ENCODE data around the gene KLHL41. TPM values are rescaled to one million over a fixed set of nuclear protein-coding genes. Genes with fewer than 3 reads are reported as not detected.
"Not testable (repeated sequence)": the region's sequence is repeated elsewhere in the genome, so short reads cannot be mapped to it uniquely, and the experiment has no call there.

Gene KLHL41
- total RNA-seq, 1 donor from 2014 or later: 0.49 TPM

DNA sequence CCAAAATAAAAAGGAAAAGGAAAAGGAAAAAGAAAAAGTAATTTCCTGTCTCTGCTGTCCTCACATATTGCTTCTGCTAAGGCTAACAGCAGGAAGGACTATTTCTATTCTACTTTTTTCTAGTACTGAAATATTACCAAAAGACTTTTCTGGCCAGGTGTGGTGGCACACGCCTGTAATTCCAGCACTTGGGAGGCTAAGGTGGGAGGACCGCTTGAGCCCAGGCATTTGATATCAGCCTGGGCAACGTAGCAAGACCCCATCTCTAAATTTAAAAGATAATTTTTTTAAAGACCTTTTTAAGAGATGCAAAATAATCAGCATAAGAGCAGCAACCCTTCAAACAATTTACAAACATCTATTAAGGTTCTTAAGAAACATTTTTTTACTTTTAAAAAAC is 32.9 kb downstream of the KLHL41 start:
- DNase-seq (ENCODE audit: extremely low spot score in 2 of 2): no peak
- Histone ChIP-seq H3K36me3 (peaks cover 0 to 5% of the 10 kb centered on the region in 2 donors), H3K9me3 (no peaks in the 10 kb centered on the region), H3K27me3 (no peaks in the 10 kb centered on the region), H3K4me1 (no peaks in the 10 kb centered on the region), H3K27ac (no peak overlapping the region), H3K4me3 (no peak overlapping the region)
- intact Hi-C loops (cut with DNase I): no loop called here
- TF ChIP-seq POLR2AphosphoS5 (IDR thresholded peaks at IDR 0.05; ENCODE audit: insufficient read depth in 1 of 2, low read depth in 1 of 2): no peak
- TF ChIP-seq, protein P1, sequence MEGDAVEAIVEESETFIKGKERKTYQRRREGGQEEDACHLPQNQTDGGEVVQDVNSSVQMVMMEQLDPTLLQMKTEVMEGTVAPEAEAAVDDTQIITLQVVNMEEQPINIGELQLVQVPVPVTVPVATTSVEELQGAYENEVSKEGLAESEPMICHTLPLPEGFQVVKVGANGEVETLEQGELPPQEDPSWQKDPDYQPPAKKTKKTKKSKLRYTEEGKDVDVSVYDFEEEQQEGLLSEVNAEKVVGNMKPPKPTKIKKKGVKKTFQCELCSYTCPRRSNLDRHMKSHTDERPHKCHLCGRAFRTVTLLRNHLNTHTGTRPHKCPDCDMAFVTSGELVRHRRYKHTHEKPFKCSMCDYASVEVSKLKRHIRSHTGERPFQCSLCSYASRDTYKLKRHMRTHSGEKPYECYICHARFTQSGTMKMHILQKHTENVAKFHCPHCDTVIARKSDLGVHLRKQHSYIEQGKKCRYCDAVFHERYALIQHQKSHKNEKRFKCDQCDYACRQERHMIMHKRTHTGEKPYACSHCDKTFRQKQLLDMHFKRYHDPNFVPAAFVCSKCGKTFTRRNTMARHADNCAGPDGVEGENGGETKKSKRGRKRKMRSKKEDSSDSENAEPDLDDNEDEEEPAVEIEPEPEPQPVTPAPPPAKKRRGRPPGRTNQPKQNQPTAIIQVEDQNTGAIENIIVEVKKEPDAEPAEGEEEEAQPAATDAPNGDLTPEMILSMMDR (IDR thresholded peaks at IDR 0.05): no peak
- no peak for TF ChIP-seq POLR2A (IDR thresholded peaks at IDR 0.05)

DNA sequence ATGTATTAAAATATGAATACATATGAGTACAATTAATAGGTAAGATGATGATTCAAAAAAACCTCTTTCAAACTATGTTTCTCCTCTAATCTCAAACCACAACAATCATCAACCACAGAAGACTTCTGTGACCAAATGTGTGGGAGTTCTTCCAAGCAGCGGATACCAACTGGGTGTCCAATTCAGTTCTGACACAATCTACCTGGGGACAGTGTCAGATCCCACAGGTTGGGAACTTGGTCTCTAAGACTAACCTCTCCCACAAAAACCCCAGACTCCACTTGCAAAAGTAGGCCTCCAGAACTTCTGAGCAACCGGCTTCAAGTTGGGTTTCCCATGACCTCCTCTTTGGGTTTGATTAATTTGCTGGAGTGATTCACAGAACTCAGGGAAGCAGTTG is 37.3 kb downstream of the KLHL41 start:
- Histone ChIP-seq H3K27me3 (no peaks in the 10 kb centered on the region), H3K4me1 (no peaks in the 10 kb centered on the region), H3K36me3 (peaks cover 0 to 5% of the 10 kb centered on the region in 2 donors), H3K4me3 (no peak overlapping the region), H3K9me3 (no peaks in the 10 kb centered on the region), H3K27ac (no peak overlapping the region)
- no peak for TF ChIP-seq POLR2A (IDR thresholded peaks at IDR 0.05)
- intact Hi-C loops (cut with DNase I): no loop called here
- no peak for DNase-seq (ENCODE audit: extremely low spot score in 2 of 2)

DNA sequence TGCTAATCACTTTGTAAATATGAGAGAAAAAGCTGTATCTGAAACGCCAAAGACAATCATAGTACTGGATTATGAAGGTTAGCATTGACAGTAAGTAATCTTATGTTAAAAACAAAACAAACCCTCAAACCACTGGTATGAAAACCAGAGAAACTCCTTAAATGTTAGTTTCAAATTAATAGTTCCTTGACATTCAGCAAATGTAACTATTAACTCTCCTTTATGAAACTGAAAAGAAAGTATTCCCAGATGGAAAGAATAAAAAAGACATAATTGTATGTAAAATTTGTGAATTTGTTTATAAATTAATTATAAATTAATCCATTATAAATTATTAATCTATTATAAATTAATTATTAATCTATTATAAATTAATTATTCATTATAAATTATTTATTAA is 51.9 kb downstream of the KLHL41 start:
- H3K27me3 ChIP-seq: no peaks in the 10 kb centered on the region
- no peak overlapping the region for H3K4me3 ChIP-seq
- intact Hi-C loops (cut with DNase I): no loop called here
- TF ChIP-seq, protein P1 (IDR thresholded peaks at IDR 0.05): no peak
- no peak for TF ChIP-seq POLR2A (IDR thresholded peaks at IDR 0.05)
- TF ChIP-seq POLR2AphosphoS5 (IDR thresholded peaks at IDR 0.05; ENCODE audit: insufficient read depth in 1 of 2, low read depth in 1 of 2): no peak
- H3K27ac ChIP-seq: no peak overlapping the region
- no peak for DNase-seq (ENCODE audit: extremely low spot score in 2 of 2)
- H3K36me3 ChIP-seq: no peaks in the 10 kb centered on the region
- H3K4me1 ChIP-seq: no peaks in the 10 kb centered on the region
- no peaks in the 10 kb centered on the region for H3K9me3 ChIP-seq

DNA sequence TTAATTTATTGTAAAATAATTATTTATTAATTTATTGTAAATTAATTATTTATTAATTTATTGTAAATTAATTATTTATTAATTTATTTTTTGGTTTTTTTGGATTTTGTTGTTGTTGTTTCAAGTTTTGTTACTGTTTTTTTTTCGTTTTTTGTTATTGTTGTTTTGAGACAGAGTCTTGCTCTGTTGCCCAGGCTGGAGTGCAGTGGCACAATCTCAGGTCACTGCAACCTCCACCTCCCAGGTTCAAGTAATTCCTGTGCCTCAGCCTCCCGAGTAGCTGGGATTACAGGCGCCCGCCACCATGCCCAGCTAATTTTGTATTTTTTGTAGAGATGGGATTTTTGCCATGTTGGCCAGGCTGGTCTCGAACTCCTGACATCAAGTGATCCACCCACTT is 52.6 kb downstream of the KLHL41 start:
- H3K36me3 ChIP-seq; DNase-seq (ENCODE audit: extremely low spot score in 2 of 2); H3K4me3 ChIP-seq; H3K27me3 ChIP-seq; intact Hi-C loops (cut with DNase I); H3K27ac ChIP-seq; H3K9me3 ChIP-seq; H3K4me1 ChIP-seq: not testable (repeated sequence)

DNA sequence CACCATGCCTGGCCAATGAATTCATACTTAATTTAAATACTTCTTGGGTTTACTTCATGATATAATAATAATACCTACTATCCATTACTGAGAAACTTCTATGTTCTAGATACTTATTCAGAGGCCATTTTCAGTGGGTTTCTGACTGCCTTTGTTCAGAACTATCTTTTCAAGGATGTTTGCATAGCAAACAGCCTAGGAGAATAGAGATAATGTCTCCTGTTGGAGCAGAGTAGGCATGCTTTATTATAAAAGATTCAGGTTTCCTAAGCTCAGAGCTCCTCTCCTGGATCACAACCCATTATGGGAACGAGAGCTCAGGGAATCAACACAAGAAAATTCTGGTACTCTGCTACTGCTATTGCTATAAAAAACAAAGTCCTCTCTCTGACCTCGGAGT is 53.0 kb downstream of the KLHL41 start:
- no peaks in the 10 kb centered on the region for H3K27me3 ChIP-seq
- H3K36me3 ChIP-seq: no peaks in the 10 kb centered on the region
- DNase-seq (ENCODE audit: extremely low spot score in 2 of 2): no peak
- H3K4me3 ChIP-seq: no peak overlapping the region
- H3K4me1 ChIP-seq: no peaks in the 10 kb centered on the region
- no peak overlapping the region for H3K27ac ChIP-seq
- H3K9me3 ChIP-seq: no peaks in the 10 kb centered on the region
- intact Hi-C loops (cut with DNase I): no loop called here
- TF ChIP-seq POLR2AphosphoS5 (IDR thresholded peaks at IDR 0.05; ENCODE audit: insufficient read depth in 1 of 2, low read depth in 1 of 2) (no peak), POLR2A (IDR thresholded peaks at IDR 0.05) (no peak)
- TF ChIP-seq, protein P1 (IDR thresholded peaks at IDR 0.05): no peak

DNA sequence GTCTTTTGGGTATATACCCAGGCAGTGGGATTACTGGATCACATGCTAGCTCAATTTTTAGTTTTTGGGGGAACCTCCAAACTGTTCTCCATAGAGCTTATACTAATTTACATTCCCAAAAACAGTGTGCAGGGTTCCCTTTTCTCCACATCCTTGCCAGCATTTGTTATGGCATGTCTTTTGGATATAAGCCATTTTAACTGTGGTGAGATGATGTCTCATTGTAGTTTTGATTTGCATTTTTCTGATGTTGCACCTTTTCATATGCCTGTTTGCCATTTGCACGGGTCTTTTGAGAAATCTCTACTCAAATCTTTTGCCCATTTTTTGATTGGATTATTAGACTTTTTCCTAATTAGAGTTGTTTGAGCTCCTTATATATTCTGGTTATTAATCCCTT is 56.2 kb downstream of the KLHL41 start:
- Histone ChIP-seq H3K27ac (no peak overlapping the region), H3K27me3 (no peaks in the 10 kb centered on the region), H3K9me3 (no peaks in the 10 kb centered on the region), H3K4me3 (no peak overlapping the region), H3K36me3 (no peaks in the 10 kb centered on the region), H3K4me1 (no peaks in the 10 kb centered on the region)
- intact Hi-C loops (cut with DNase I): no loop called here
- TF ChIP-seq POLR2A (IDR thresholded peaks at IDR 0.05) (no peak), POLR2AphosphoS5 (IDR thresholded peaks at IDR 0.05; ENCODE audit: insufficient read depth in 1 of 2, low read depth in 1 of 2) (no peak)
- TF ChIP-seq, protein P1 (IDR thresholded peaks at IDR 0.05): no peak
- no peak for DNase-seq (ENCODE audit: extremely low spot score in 2 of 2)

Measured in vagina (tissue), 2 donors.